CD14-positive monocyte (primary cell): ENCODE results near the gene LGR4. TPM values are rescaled to one million over a fixed set of nuclear protein-coding genes. Genes with fewer than 3 reads are reported as not detected.

Experiments used
- DNase-seq, 3 donors: peaks; one replicate each; pipeline ENCODE4 v3.0.0-alpha.2; 2011 to 2022
- H2AFZ ChIP-seq: 2 replicates; pipeline ENCODE4 v1.6.0; 2012; ENCODE audit warnings: mild to moderate bottlenecking, low read depth, low read length, inconsistent platforms; ENCODE audit not compliant: insufficient read depth, poor library complexity, severe bottlenecking
- H3K27ac ChIP-seq, 2 donors: 1 replicate in 1 of 2; 2 replicates in 1 of 2; pipeline ENCODE4 v1.5.1; 2012 to 2013; ENCODE audit warnings: low read length in 2 of 2, control low read depth in 1 of 2, inconsistent platforms in 1 of 2, low read depth in 1 of 2, mild to moderate bottlenecking in 1 of 2
- H3K27me3 ChIP-seq, 2 donors: one replicate each; pipeline versions ENCODE4 v1.6.0 to v1.6.1; 2011 to 2013; ENCODE audit warnings: low read length in 2 of 2; ENCODE audit not compliant: control insufficient read depth in 2 of 2, insufficient read depth in 2 of 2
- H3K36me3 ChIP-seq, 2 donors: replicated peaks in 1 of 2; 1 replicate in 1 of 2; 2 replicates in 1 of 2; pipeline versions ENCODE4 v1.5.1 to v1.6.1; 2012 to 2013; ENCODE audit warnings: low read length in 2 of 2, control low read depth in 1 of 2, inconsistent platforms in 1 of 2, mild to moderate bottlenecking in 1 of 2; ENCODE audit not compliant: insufficient read depth in 2 of 2, control insufficient read depth in 1 of 2
- H3K4me1 ChIP-seq, 2 donors: 1 replicate in 1 of 2; 2 replicates in 1 of 2; pipeline versions ENCODE4 v1.5.1 to v1.6.1; 2012 to 2013; ENCODE audit warnings: low read length in 2 of 2, control low read depth in 1 of 2, inconsistent platforms in 1 of 2, mild to moderate bottlenecking in 1 of 2, moderate library complexity in 1 of 2; ENCODE audit not compliant: insufficient read depth in 2 of 2, control insufficient read depth in 1 of 2
- H3K4me2 ChIP-seq: replicated peaks from 2 replicates; pipeline ENCODE3; 2012; ENCODE audit warnings: low read length, moderate library complexity, mild to moderate bottlenecking; ENCODE audit not compliant: poor library complexity, severe bottlenecking; ENCODE audit errors: extremely low read depth
- H3K4me3 ChIP-seq, 3 experiments: fragments of 200-600 bp in 1 of 3; sonication (generic) in 1 of 3; replicated peaks in 1 of 3; 1 replicate in 2 of 3; 2 replicates in 1 of 3; pipeline ENCODE4 v1.5.1; 2011 to 2013; ENCODE audit warnings: low read length in 3 of 3, mild to moderate bottlenecking in 3 of 3, control low read depth in 2 of 3, low read depth in 2 of 3, inconsistent platforms in 1 of 3, moderate library complexity in 1 of 3
- H3K79me2 ChIP-seq: 2 replicates; pipeline ENCODE4 v1.6.0; 2012; ENCODE audit warnings: mild to moderate bottlenecking, control low read depth, inconsistent platforms, low read length, moderate library complexity; ENCODE audit not compliant: insufficient read depth
- H3K9ac ChIP-seq: 2 replicates; pipeline ENCODE4 v1.6.0; 2017; ENCODE audit warnings: low read length, mild to moderate bottlenecking; ENCODE audit not compliant: insufficient read depth, poor library complexity, severe bottlenecking
- H3K9me3 ChIP-seq, 2 donors: replicated peaks in 1 of 2; 1 replicate in 1 of 2; 2 replicates in 1 of 2; pipeline versions ENCODE4 v1.5.1 to v1.6.1; 2012 to 2013; ENCODE audit warnings: low read length in 2 of 2, control low read depth in 1 of 2; ENCODE audit not compliant: control insufficient read depth in 1 of 2, insufficient read depth in 1 of 2
- H4K20me1 ChIP-seq: 2 replicates; pipeline ENCODE4 v1.6.0; 2012; ENCODE audit warnings: mild to moderate bottlenecking, low read length, control low read depth, moderate library complexity; ENCODE audit not compliant: insufficient read depth
- H3K27ac Mint-ChIP-seq, 7 donors: one replicate each; pipeline ENCODE4 v1.8.0; 2020; ENCODE audit warnings: mild to moderate bottlenecking in 7 of 7, mixed read lengths in 7 of 7, moderate library complexity in 6 of 7, inconsistent platforms in 2 of 7
- H3K27me3 Mint-ChIP-seq, 3 donors: one replicate each; pipeline ENCODE4 v1.8.0; 2021 to 2022; ENCODE audit warnings: low read depth in 3 of 3, mild to moderate bottlenecking in 3 of 3, mixed read lengths in 3 of 3, moderate library complexity in 3 of 3, inconsistent platforms in 1 of 3
- H3K36me3 Mint-ChIP-seq, 2 donors: one replicate each; pipeline ENCODE4 v1.8.0; 2020; ENCODE audit warnings: mixed read lengths in 2 of 2, inconsistent platforms in 1 of 2, mild to moderate bottlenecking in 1 of 2
- H3K4me1 Mint-ChIP-seq: one replicate; pipeline ENCODE4 v1.8.0; 2020; ENCODE audit warnings: mild to moderate bottlenecking, mixed read lengths
- H3K4me3 Mint-ChIP-seq, 2 donors: one replicate each; pipeline ENCODE4 v1.8.0; 2020; ENCODE audit warnings: mild to moderate bottlenecking in 2 of 2, mixed read lengths in 2 of 2, moderate library complexity in 1 of 2
- H3K9me3 Mint-ChIP-seq, 7 donors: one replicate each; pipeline ENCODE4 v1.8.0; 2020 to 2022; ENCODE audit warnings: mixed read lengths in 7 of 7, mild to moderate bottlenecking in 6 of 7, moderate library complexity in 6 of 7, inconsistent platforms in 2 of 7
- WGBS: methylation state at CpG from one replicate; pipeline ENCODE4 v1.1.5; 2013; ENCODE audit warnings: missing lambda C conversion rate; ENCODE audit not compliant: insufficient coverage; 5-methylcytosine and 5-hydroxymethylcytosine counted together
- intact Hi-C, 2 donors: fragments of 100-400 bp; cut with micrococcal nuclease; formaldehyde crosslinking; loops; one replicate each; pipeline versions ENCODE4 v1.15.0 to v1.15.1; 2023
- polyA plus RNA-seq, 3 donors: library from polyadenylated mRNA; depleted of rRNA in 1 of 3; unstranded in 2 of 3; stranded (reverse) in 1 of 3; fragments of 300-500 nt in 2 of 3; fragments of >200 nt in 1 of 3; fragmentation: Illumina TruSeq in 2 of 3; gene quantifications; 1 replicate in 2 of 3; 2 replicates in 1 of 3; pipeline ENCODE4 v1.2.3, GENCODE V29; 2012 to 2021
- TF ChIP-seq, protein P1 (sequence below): fragments of 200-600 bp; IDR thresholded peaks from one replicate; pipeline ENCODE4 v1.8.0; 2022; ENCODE audit warnings: antibody characterized with exemption, mild to moderate bottlenecking

LGR4 gene
- polyA plus RNA-seq, 3 donors: 0.67 to 0.92 (median 0.72) TPM

DNA sequence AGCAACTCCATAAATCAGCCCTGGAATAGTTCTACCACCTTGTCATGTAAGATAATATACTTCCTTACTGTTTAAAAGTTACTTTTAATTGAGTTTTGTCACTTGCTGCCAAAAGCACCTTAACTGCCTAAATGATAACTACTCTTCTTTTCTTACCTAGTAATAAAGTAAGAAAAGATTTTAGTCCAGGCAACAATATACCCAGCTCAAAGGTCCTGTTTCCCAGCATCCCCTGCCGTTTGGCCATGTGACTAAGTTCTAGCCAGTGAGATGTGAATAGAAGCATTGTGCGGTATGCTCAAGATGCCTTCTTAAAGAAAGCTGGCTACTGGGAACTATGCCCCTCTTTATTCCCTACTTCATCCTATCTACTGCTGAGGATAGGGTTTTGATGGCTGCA, 70.1 kb downstream of the LGR4 start:
- no CpG with 5 or more reads among the region's 2 CpGs for WGBS
- intact Hi-C loops: no loop called here
- Histone ChIP-seq H2AFZ (no peak overlapping the region), H3K4me3 (no peak overlapping the region), H3K79me2 (no peaks in the 10 kb centered on the region), H3K27me3 (no peaks in the 10 kb centered on the region), H3K4me2 (no peak overlapping the region), H3K27ac (no peak overlapping the region), H4K20me1 (no peaks in the 10 kb centered on the region), H3K36me3 (no peaks in the 10 kb centered on the region), H3K4me1 (no peaks in the 10 kb centered on the region), H3K9me3 (no peaks in the 10 kb centered on the region), H3K9ac (no peak overlapping the region)
- no peak for DNase-seq
- Mint-ChIP-seq H3K4me3 (no peak overlapping the region), H3K27ac (no peak overlapping the region), H3K9me3 (peaks cover 0 to 3% (median 1%) of the 10 kb centered on the region in 7 donors), H3K36me3 (no peaks in the 10 kb centered on the region), H3K4me1 (no peaks in the 10 kb centered on the region), H3K27me3 (peaks cover 0 to 2% (median 0%) of the 10 kb centered on the region in 3 donors)
- TF ChIP-seq, protein P1, sequence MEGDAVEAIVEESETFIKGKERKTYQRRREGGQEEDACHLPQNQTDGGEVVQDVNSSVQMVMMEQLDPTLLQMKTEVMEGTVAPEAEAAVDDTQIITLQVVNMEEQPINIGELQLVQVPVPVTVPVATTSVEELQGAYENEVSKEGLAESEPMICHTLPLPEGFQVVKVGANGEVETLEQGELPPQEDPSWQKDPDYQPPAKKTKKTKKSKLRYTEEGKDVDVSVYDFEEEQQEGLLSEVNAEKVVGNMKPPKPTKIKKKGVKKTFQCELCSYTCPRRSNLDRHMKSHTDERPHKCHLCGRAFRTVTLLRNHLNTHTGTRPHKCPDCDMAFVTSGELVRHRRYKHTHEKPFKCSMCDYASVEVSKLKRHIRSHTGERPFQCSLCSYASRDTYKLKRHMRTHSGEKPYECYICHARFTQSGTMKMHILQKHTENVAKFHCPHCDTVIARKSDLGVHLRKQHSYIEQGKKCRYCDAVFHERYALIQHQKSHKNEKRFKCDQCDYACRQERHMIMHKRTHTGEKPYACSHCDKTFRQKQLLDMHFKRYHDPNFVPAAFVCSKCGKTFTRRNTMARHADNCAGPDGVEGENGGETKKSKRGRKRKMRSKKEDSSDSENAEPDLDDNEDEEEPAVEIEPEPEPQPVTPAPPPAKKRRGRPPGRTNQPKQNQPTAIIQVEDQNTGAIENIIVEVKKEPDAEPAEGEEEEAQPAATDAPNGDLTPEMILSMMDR: no peak

GRCh38 chr11:27401833-27402316, 70.7 kb downstream of the LGR4 start:
- intact Hi-C loops: no loop called here
- Histone ChIP-seq H3K9ac (no peak overlapping the region), H3K36me3 (no peaks in the 10 kb centered on the region), H3K27me3 (no peaks in the 10 kb centered on the region), H3K9me3 (no peaks in the 10 kb centered on the region), H3K27ac (no peak overlapping the region), H3K4me1 (no peaks in the 10 kb centered on the region), H4K20me1 (no peaks in the 10 kb centered on the region), H3K79me2 (no peaks in the 10 kb centered on the region), H2AFZ (no peak overlapping the region), H3K4me3 (no peak overlapping the region), H3K4me2 (no peak overlapping the region)
- DNase-seq: no peak
- Mint-ChIP-seq H3K27me3 (peaks cover 0 to 2% (median 0%) of the 10 kb centered on the region in 3 donors), H3K4me1 (no peaks in the 10 kb centered on the region), H3K36me3 (no peaks in the 10 kb centered on the region), H3K4me3 (no peak overlapping the region), H3K9me3 (peaks cover 0 to 3% (median 1%) of the 10 kb centered on the region in 7 donors), H3K27ac (no peak overlapping the region)
- TF ChIP-seq, protein P1: no peak
- 100% methylated on average over 2 of the region's 5 CpGs for WGBS
